IMR-90 (cell line): ENCODE data around the gene PLAAT2. TPM values are rescaled to one million over a fixed set of nuclear protein-coding genes. Genes with fewer than 3 reads are reported as not detected.

Source experiments
- ATAC-seq: fragments of 200-7000 bp; cut with Tn5 transposase; 2 replicates; pipeline ENCODE4 v1.9.1; 2020; ENCODE audit warnings: low read depth, mild to moderate bottlenecking, moderate library complexity
- BruUV-seq: library from RNA; stranded (reverse); fragments of 400-500 nt; replicated peaks from 2 replicates; lab custom pipeline; 2021; lab: Mats Ljungman, UMichigan
- CTCF ChIA-PET: fragments of 300-600 bp; formaldehyde crosslinking; extraction: SDS; loops from one replicate; lab custom pipeline; 2021; ENCODE audit warnings: antibody characterized with exemption; lab: Yijun Ruan, JAX
- POLR2A ChIA-PET: fragments of 300-600 bp; sonication (Branson Sonifier 250); formaldehyde crosslinking; loops from one replicate; lab custom pipeline; 2022; ENCODE audit warnings: antibody characterized with exemption; ENCODE audit not compliant: unreplicated experiment; lab: Charles Lee
- DNase-seq: peaks from one replicate; pipeline ENCODE4 v3.0.0; 2013
- H2AFZ ChIP-seq: replicated peaks from 2 replicates; pipeline ENCODE3; 2013; ENCODE audit warnings: low read length, mild to moderate bottlenecking; ENCODE audit not compliant: poor library complexity
- H2AK5ac ChIP-seq: 2 replicates; pipeline ENCODE4 v1.6.1; 2013; ENCODE audit warnings: low read depth, low read length, inconsistent platforms
- H2AK9ac ChIP-seq: replicated peaks from 2 replicates; pipeline ENCODE3; 2013; ENCODE audit warnings: mild to moderate bottlenecking, low read depth, low read length, moderate library complexity; ENCODE audit not compliant: poor library complexity
- H2BK120ac ChIP-seq: 2 replicates; pipeline ENCODE4 v1.6.1; 2013; ENCODE audit warnings: low read depth, low read length, inconsistent platforms
- H2BK15ac ChIP-seq: 3 replicates; pipeline ENCODE4 v1.6.1; 2013; ENCODE audit warnings: low read depth, low read length, inconsistent platforms
- H2BK20ac ChIP-seq: 2 replicates; pipeline ENCODE4 v1.6.1; 2013; ENCODE audit warnings: low read depth, mild to moderate bottlenecking, inconsistent platforms, low read length, moderate library complexity
- H2BK5ac ChIP-seq: 2 replicates; pipeline ENCODE4 v1.6.1; 2013; ENCODE audit warnings: mild to moderate bottlenecking, low read depth, low read length, inconsistent platforms; ENCODE audit not compliant: poor library complexity, severe bottlenecking
- H3K14ac ChIP-seq: replicated peaks from 2 replicates; pipeline ENCODE4 v1.6.1; 2013; ENCODE audit warnings: low read depth, low read length, inconsistent platforms
- H3K18ac ChIP-seq: 2 replicates; pipeline ENCODE4 v1.6.1; 2013; ENCODE audit warnings: low read depth, low read length, control low read depth
- H3K23ac ChIP-seq: 2 replicates; pipeline ENCODE4 v1.6.1; 2013; ENCODE audit warnings: low read depth, low read length, inconsistent platforms
- H3K27ac ChIP-seq: 2 replicates; pipeline ENCODE4 v1.5.1; 2013; ENCODE audit warnings: mild to moderate bottlenecking, control low read depth, low read length; ENCODE audit not compliant: insufficient read depth
- H3K27me3 ChIP-seq: 2 replicates; pipeline ENCODE4 v1.6.1; 2013; ENCODE audit warnings: low read length; ENCODE audit not compliant: control insufficient read depth, insufficient read depth
- H3K36me3 ChIP-seq: 2 replicates; pipeline ENCODE4 v1.6.1; 2013; ENCODE audit warnings: low read length, mixed read lengths; ENCODE audit not compliant: control insufficient read depth, insufficient read depth
- H3K4ac ChIP-seq: 2 replicates; pipeline ENCODE4 v1.6.1; 2013; ENCODE audit warnings: low read depth, low read length, inconsistent platforms
- H3K4me1 ChIP-seq: 2 replicates; pipeline ENCODE4 v1.6.1; 2013; ENCODE audit warnings: low read length, mixed read lengths; ENCODE audit not compliant: control insufficient read depth, insufficient read depth
- H3K4me2 ChIP-seq: 2 replicates; pipeline ENCODE4 v1.6.1; 2013; ENCODE audit warnings: low read depth, mild to moderate bottlenecking, control low read depth, low read length, moderate library complexity
- H3K4me3 ChIP-seq: 2 replicates; pipeline ENCODE4 v1.5.1; 2013; ENCODE audit warnings: low read depth, mild to moderate bottlenecking, control low read depth, low read length, moderate library complexity; ENCODE audit not compliant: insufficient read depth
- H3K56ac ChIP-seq: 2 replicates; pipeline ENCODE4 v1.6.1; 2013; ENCODE audit warnings: low read length, inconsistent platforms; ENCODE audit not compliant: insufficient read depth; ENCODE audit errors: extremely low read depth
- H3K79me1 ChIP-seq, 2 experiments: 2 replicates each; pipeline ENCODE4 v1.6.1; 2013; ENCODE audit warnings: low read length in 2 of 2, inconsistent platforms in 1 of 2, low read depth in 1 of 2
- H3K9ac ChIP-seq: 2 replicates; pipeline ENCODE4 v1.6.1; 2013; ENCODE audit warnings: low read depth, low read length, control low read depth
- H3K9me1 ChIP-seq: 2 replicates; pipeline ENCODE4 v1.6.1; 2013; ENCODE audit warnings: low read length, inconsistent platforms; ENCODE audit not compliant: insufficient read depth
- H3K9me3 ChIP-seq: 2 replicates; pipeline ENCODE4 v1.6.1; 2013; ENCODE audit warnings: low read length; ENCODE audit not compliant: control insufficient read depth, insufficient read depth
- H4K20me1 ChIP-seq: 2 replicates; pipeline ENCODE4 v1.6.1; 2013; ENCODE audit warnings: low read length, inconsistent platforms; ENCODE audit not compliant: insufficient read depth
- H4K5ac ChIP-seq: 2 replicates; pipeline ENCODE4 v1.6.1; 2013; ENCODE audit warnings: mild to moderate bottlenecking, low read depth, low read length, control low read depth
- H4K8ac ChIP-seq, 2 experiments: 2 replicates each; pipeline ENCODE4 v1.6.1; 2013; ENCODE audit warnings: low read depth in 2 of 2, low read length in 2 of 2, control low read depth in 1 of 2, inconsistent platforms in 1 of 2
- H4K91ac ChIP-seq: 2 replicates; pipeline ENCODE4 v1.6.1; 2013; ENCODE audit warnings: low read depth, low read length, inconsistent platforms; ENCODE audit not compliant: insufficient read depth
- RFX5 ChIP-seq: IDR thresholded peaks from 2 replicates; pipeline ENCODE4 v1.8.0; 2012; ENCODE audit warnings: low read depth, mild to moderate bottlenecking, low read length, moderate library complexity
- WGBS, 2 experiments: methylation state at CpG; one replicate each; pipeline versions ENCODE4 v1.1.5 to v1.1.7; 2013; ENCODE audit warnings: missing lambda C conversion rate in 2 of 2; ENCODE audit not compliant: insufficient read length in 1 of 2; ENCODE audit errors: extremely low coverage in 2 of 2; 5-methylcytosine and 5-hydroxymethylcytosine counted together
- dilution Hi-C: fragments of 300-500 bp; cut with HindIII; formaldehyde crosslinking; loops from one replicate; pipeline ENCODE4 v1.14.3; 2018; ENCODE audit warnings: low sequenced_read_pairs; ENCODE audit not compliant: unreplicated experiment
- in situ Hi-C: fragments of 300-500 bp; cut with MboI; formaldehyde crosslinking; loops from 3 replicates; pipeline ENCODE4 v1.14.3; 2019; ENCODE audit warnings: low sequenced_read_pairs, inconsistent platforms, mixed read lengths
- intact Hi-C: fragments of 100-400 bp; cut with micrococcal nuclease; formaldehyde crosslinking; loops from 2 replicates; pipeline ENCODE4 v1.10.0; 2022
- polyA plus RNA-seq, 3 experiments: library from polyadenylated mRNA; depleted of rRNA; stranded (reverse); fragments of >200 nt; gene quantifications; 2 replicates each; pipeline ENCODE4 v1.2.3, GENCODE V29; 2012; ENCODE audit warnings: low replicate concordance in 1 of 3
- total RNA-seq: library from RNA; depleted of rRNA; stranded (reverse); fragments of >200 nt; gene quantifications from 2 replicates; pipeline ENCODE4 v1.2.3, GENCODE V29; 2012

PLAAT2 gene
- total and polyA plus RNA-seq, 2 of the 4 experiments (the other 2 are of a cell fraction): not detected

DNA sequence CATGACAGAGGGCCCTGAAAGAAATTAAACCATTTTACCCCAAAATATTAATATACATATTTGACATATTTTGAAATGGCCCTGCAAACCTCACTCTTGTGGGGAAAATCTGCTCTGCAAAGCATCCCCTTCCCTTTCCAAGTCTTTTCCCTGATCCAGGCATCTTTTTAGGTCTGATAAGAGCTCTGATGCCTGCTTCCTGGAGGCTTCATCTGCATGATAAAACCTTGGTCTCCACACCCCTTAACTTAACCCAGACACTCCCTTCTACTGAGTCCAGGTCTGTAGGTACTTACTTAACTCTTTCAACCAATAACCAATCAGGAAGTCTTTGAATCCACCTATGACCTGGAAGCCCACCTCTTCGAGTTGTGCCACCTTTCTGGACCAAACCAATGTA lies 59.1 kb downstream of the PLAAT2 start:
- Histone ChIP-seq H3K36me3 (no peaks in the 10 kb centered on the region), H3K4me2 (no peak overlapping the region), H3K14ac (no peak overlapping the region), H2BK5ac (no peak overlapping the region), H3K18ac (no peak overlapping the region), H2BK15ac (no peak overlapping the region), H3K4me1 (no peaks in the 10 kb centered on the region), H2AK5ac (no peak overlapping the region), H2BK120ac (no peak overlapping the region), H3K56ac (no peak overlapping the region), H2BK20ac (no peak overlapping the region), H4K91ac (no peak overlapping the region), H3K79me1 (no peaks in the 10 kb centered on the region), H3K9me3 (peaks cover 7% of the 10 kb centered on the region), H3K9me1 (no peaks in the 10 kb centered on the region), H3K27me3 (peaks cover 2% of the 10 kb centered on the region; the same call in 1 of the 2 replicates), H2AK9ac (no peak overlapping the region), H4K5ac (no peak overlapping the region), H3K27ac (no peak overlapping the region), H4K20me1 (no peaks in the 10 kb centered on the region), H3K4ac (no peak overlapping the region), H3K4me3 (no peak overlapping the region), H3K9ac (no peak overlapping the region), H2AFZ (no peak overlapping the region), H4K8ac (no peak overlapping the region), H3K23ac (no peak overlapping the region)
- in situ Hi-C loops (no loop called here), intact Hi-C loops (no loop called here), dilution Hi-C loops (no loop called here)
- no CpG with 5 or more reads among the region's 1 CpG for WGBS, 2 experiments
- POLR2A ChIA-PET: no interaction called here
- TF ChIP-seq RFX5: no peak
- CTCF ChIA-PET: no interaction called here
- no TSS peak for BruUV-seq
- no peak for ATAC-seq
- no peak for DNase-seq
